SK-MEL-5 (cell line): ENCODE results near the gene BSG. TPM values are rescaled to one million over a fixed set of nuclear protein-coding genes. Genes with fewer than 3 reads are reported as not detected.

Source experiments
- DNase-seq: peaks from one replicate; pipeline ENCODE4 v3.0.0-alpha.2; 2016; ENCODE audit warnings: low read depth, low spot score
- in situ Hi-C: cut with HindIII; loops from 2 replicates; pipeline ENCODE4 v1.10.0; 2016; ENCODE audit warnings: low sequenced_read_pairs, high pct_unique_total_duplicates, low pct_unique_long_range_greater_than_20kb
- total RNA-seq: library from RNA; depleted of rRNA; stranded (reverse); fragments of >200 nt; shearing (Covaris generic); gene quantifications from 2 replicates; pipeline ENCODE4 v1.2.3, GENCODE V29; 2014

Gene BSG
- total RNA-seq, 1 experiment from 2014 or later = 399 TPM

DNA sequence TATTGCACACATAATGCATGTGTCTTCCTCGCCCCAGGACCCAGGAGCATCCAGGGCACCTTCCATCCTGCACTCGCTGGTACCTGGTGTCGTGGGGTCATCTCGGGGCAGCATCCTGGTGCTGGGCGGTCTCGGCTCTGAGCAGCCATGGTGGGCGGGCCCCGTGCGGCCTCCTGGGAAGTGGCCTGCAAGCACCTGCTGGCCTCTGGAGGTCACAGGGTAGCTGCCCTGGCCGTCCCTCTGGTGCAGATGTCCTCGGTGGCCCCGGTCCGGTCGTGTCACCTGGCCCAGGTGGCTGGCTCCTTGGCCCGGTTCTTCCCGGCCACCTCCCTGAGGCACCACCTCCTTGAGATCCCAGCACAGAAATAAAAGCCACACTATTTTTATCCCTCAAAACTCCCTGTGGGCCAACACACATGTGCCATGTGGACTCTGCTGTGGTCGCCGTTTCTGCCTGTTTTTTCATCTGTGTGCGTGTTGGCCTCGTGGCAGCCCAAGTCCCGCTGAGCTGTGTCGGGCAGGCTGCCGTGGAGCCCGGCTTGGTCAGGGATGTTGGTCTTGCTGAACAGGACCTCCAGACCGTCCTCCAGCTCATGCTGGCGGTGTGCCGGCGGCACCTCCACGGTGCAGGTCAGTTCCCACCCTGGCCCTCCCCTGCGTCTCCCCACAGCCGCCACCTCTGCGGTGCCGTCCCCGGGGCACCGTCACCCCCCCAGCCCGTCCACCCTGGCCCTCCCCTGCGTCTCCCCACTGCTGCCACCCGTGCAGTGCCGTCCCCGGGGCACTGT is 33.6 kb upstream of the BSG start:
- DNase-seq = no peak
- in situ Hi-C loops = no loop called here

DNA sequence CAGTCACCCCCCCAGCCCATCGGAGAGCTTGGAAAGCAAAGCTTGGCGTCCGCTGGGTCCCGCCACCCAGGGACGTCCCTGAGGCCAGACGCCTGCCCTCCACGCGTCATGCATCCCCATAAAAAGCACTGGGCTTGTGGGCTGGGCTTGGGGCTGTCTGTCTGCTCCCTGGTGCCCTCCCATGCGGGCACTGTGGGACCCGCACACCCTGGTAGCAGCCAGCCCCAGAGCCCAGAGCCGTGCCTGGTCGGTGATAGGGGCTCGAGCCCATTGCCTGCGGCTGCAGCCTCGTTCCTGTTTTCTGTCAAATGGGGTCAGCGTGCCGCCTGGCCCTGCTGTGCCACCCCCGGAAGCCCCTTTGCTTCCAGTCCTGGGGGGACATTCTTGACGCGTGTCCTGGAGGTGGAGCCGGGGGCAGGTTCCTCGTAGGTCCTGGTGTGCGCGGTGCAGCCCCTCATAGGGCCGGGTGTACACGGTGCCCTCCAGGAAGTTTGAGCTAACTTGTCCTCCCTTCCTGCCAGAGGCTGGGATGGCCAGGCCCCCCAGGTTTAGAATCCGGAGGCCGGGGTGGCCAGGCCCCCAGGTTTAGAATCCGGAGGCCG is 32.9 kb upstream of the BSG start:
- in situ Hi-C loops = no loop called here
- DNase-seq = no peak

DNA sequence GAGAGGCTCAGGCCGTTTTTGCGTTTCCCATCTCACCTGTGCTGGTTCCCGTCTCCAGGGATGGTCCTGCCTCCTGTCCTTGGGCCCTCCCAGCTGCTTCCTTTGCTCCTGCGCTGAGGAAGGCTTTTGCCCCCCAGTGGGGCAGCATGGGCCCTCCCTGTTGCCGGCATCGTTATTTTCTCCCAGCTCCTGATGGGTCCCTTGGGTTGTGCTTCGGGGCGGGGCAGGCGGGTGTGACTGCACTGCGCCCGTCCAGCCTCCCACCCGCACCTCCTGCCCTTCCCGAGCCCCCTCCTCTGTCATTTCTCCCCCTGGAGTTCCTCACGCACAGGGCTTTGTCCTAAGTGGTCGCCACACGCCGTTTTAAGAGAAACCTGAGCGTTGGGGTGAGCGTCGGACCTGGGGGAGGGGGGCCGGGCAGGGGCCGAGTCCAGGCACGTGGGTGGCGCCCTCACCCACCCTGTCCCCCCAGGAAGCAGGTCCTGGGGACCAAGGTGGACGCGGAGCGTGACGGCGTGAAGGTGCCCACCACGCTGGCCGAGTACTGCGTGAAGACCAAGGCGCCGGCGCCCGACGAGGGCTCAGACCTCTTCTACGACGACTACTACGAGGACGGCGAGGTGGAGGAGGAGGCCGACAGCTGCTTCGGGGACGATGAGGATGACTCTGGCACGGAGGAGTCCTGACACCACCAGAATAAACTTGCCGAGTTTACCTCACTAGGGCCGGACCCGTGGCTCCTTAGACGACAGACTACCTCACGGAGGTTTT is 31.3 kb upstream of the BSG start:
- in situ Hi-C loops = no loop called here
- no peak for DNase-seq

DNA sequence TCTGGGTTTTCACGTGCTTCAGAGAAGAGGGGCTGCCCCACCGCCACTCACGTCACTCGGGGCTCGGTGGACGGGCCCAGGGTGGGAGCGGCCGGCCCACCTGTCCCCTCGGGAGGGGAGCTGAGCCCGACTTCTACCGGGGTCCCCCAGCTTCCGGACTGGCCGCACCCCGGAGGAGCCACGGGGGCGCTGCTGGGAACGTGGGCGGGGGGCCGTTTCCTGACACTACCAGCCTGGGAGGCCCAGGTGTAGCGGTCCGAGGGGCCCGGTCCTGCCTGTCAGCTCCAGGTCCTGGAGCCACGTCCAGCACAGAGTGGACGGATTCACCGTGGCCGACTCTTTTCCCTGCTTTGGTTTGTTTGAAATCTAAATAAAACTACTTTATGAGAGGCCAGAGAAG is 30.7 kb upstream of the BSG start:
- in situ Hi-C loops = no loop called here
- DNase-seq = no peak

DNA sequence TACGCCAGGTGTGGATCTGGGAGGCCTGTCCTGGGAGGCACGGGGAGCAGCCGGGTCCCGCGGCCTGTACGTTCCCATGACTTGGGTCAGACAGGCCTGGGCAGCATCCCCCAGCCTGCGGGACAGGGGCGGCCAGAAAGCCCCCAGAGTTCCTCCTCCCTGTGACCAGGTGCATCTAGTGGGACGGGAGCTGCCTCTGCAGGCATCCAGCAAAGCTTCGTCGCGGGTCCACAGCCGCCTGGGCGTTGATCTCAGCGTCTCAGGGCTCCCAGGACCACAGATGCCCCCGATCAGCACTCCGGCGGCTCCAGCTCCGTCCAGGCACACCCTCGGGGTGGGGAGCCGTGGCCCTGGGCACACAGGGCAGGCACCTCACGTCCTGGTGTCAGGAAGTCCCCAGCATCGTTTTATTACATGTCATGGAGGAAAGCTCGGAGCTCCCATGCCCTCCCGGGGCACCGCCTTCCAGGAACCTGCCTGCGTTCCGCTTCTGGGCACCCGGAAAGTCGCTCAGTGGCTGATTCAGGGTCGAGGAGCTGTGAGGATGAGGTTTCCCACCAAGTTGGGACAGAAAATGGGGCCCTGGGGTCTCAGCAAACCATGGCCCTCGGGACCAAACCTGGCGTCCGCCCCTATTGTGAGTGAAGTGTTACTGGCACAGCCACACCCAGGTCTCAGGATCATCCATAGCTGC is 30.1 kb upstream of the BSG start:
- in situ Hi-C loops = no loop called here
- no peak for DNase-seq

DNA sequence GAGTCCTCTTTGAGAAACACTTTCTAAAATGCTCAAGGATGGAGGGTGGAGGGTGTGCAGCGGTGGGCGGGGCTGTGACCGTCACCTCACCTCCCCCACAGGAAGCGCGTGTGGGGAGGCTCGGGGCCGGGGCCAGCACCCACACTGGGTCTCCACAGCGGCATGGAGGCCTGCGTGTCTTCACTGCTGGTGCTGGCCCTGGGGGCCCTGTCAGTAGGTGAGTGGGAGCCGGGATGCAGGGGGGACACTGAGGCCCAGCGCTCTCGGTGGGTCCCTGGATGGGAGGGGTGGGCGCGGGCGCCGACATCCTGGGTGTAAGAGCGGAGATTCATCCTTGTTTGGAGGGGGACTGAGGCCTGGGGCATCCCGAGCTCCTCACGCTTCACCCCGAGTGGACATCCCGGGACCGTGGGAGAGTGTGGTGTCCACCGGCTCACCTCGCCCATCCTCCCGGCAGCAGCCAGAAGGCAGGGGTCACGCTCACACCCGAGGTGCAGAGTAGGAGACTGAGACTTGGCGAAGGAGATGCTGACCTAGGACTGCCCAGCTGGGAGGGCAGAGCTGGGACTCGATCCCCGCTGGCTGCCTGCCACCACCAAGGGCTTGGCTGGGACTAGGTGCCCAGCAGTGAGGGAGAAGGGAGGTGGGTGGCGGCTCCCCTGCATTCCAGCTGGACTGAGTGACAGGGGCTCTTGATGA is 28.3 kb upstream of the BSG start, which contains the start of gene GZMM:
TSS of gene GZMM (plus strand) at position 144 of the 699 bp plus-strand sequence. CDS start at position 163, 19 bp downstream.
- no peak for DNase-seq
- in situ Hi-C loops = no loop called here

DNA sequence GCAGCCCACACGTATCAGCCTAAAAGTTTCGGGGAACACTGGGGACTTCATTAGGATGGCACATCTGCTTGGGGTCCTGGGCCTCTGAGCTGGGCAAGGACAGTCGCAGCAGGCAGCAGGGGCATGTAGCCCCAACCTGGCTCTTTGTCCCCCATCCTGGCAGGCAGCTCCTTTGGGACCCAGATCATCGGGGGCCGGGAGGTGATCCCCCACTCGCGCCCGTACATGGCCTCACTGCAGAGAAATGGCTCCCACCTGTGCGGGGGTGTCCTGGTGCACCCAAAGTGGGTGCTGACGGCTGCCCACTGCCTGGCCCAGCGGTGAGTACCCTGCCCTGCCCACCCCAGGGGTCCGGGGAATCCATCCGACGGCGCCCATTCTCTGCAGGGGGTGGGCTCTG is 25.3 kb upstream of the BSG start:
- in situ Hi-C loops = no loop called here
- DNase-seq = no peak

DNA sequence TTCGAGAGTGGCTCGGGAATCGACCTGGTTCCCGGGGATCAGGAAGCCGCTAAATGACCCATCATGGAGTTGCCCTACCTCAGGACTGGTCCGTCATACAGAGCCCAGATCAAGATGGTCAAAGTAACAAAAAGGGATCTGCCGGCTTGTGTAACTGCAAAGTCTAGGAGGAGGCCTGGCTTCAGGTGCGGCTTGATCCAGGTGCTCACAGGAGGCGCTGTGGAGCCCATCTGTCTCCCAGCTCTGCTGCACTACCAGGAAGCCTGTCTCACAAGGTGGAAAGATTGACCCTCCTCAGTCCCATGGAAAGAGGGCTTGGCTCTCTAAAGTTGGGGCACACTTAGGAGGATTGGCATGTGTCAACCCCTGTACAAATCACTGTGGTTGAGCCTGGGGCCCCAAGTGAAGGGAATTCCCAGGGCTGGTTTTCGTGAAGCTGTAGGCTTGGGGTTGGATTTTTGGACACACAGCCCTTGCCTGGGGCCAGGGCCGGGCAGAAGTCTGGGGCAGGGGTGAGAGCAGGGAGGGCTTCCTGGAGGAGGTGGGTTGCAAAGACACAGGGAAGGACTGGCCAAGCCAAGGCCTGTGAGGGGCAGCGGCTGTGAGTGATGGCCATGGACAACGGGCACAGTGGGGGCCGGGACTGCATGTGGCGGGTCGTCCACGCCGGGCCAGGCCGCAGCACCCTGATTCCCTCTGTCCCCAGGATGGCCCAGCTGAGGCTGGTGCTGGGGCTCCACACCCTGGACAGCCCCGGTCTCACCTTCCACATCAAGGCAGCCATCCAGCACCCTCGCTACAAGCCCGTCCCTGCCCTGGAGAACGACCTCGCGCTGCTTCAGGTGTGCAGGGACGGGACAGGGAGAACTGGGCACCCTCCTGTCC is 24.3 kb upstream of the BSG start:
- in situ Hi-C loops = no loop called here
- no peak for DNase-seq

DNA sequence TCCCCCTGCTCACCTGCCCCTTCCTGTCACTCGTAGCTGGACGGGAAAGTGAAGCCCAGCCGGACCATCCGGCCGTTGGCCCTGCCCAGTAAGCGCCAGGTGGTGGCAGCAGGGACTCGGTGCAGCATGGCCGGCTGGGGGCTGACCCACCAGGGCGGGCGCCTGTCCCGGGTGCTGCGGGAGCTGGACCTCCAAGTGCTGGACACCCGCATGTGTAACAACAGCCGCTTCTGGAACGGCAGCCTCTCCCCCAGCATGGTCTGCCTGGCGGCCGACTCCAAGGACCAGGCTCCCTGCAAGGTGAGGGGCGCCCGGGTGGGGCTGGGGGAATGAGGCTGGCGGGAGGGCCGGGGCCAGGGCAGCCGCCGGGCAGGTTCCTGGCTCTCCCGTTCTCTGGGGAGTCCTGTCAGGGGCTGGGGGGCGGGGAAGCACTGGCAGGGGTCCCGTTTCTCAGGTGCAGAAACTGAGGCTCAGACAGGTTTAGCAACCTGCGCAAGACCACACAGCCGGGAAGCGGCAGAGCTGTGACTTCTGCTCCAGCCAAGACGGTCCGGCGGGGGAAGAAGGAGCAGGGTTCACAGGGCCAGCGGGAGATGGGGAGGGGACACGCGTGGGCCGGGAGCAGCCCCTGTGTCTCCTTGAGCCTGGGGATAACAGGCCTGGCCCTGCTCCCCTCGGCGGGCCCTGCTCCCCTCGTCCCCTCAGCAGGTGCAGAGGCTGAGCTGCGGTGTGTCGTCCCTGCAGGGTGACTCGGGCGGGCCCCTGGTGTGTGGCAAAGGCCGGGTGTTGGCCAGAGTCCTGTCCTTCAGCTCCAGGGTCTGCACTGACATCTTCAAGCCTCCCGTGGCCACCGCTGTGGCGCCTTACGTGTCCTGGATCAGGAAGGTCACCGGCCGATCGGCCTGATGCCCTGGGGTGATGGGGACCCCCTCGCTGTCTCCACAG is 23.2 kb upstream of the BSG start:
- no peak for DNase-seq
- in situ Hi-C loops = no loop called here

DNA sequence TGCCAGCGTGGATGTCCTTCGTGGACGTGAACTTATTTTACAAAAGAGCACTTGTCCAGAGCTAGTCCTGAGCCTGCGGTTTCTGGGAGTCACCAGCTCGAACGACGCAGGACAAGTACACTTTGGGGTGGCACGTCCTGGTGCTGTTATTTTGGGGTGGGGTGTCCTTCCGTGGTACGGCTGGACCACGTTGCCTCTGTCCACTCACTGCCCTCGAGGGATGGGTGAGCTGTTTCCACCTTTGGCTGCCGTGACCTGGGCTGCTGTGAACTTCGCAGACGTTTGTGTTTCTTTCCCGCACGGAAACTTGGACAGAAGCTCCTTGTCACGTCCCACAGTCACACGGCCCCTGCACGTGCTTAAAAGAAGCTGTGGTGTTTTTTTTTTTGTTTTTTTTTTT is 17.6 kb upstream of the BSG start:
- in situ Hi-C loops = no loop called here

DNA sequence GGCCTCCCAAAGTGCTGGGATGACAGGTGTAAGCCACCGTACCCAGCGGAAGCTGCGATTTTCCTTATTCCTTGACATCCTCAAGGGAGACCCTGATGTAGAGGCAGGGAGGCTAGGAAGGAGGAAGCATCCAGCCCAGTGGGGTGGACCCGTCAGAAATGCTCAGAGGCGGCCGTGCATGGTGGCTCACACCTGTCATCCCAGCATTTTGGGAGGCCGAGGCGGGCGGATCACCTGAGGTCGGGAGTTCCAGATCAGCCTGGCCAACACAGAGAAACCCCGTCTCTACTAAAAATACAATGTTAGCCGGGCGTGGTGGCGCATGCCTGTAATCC is 17.0 kb upstream of the BSG start:
- no peak for DNase-seq
- in situ Hi-C loops = no loop called here

More for the DNA sequence above, 17.6 kb upstream of the BSG start:
- no peak for DNase-seq

DNA sequence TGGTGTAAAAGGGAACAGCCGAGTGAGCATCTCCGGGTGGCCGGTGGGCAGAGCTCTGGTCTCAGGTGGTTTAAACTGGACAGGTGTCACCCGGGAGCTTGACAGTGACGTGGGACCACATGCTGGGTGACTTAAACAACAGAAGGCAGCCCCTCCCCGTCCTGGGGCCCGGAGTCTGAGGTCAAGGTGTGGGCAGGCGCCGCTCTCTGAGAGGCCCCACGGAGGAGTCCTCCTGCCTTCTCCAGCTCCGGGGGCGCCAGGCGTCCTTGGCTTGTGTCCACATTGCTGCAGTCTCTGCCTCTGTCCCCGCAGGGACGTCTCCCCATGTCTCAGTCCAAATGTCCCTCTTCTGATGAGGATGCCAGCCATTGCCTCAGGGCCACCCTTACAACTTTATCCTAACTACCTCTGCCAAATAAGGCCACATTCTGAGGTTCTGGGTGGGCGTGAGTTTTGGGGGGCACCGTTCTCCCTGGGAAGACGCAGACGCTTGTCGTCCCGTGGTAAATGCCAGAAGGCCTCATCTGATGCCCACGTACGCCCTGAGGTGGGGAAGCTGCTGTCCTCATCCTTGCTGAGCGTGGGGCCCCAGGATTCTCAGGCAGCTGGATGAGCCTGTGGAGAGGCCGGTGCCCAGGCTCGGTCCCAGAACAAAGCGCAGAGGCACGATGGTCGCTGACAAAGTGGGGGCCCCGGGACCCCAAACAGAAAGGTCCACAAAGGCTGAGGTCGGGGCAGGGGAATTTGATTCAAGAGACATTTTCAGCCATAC is 15.6 kb upstream of the BSG start:
- in situ Hi-C loops = no loop called here
- DNase-seq = no peak

DNA sequence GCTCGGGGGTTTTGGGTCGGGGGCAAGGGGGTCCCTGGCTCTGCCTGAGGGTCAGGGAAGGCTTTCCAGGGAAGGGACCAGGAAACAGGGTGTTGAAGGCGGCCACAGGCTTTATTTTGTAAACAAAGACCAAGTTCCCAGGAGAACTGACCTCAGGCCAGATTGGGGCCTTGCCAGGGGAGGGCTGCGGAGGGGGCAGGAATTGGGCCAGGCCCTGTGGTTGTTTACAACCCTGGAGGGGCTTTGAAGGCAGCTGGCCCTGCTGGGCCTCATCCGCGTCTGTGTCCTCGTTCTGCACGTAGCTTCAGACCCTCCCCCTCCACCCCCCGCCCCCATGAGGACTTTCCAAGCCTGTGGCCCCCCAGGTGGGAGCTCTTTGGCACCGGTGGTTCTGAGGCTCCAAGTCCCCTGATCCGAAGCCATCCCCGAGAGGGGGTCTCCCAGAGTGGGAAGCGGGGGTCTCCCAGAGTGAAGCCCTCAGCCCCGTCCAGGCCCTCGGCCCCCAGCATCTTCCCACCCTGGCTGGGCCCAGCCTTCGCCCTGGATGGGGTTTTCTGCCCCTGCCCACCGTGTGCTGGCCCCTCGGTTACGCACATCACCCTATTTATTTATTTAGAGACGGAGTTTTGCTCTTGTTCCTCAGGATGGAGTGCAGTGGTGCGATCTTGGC is 13.5 kb upstream of the BSG start:
- in situ Hi-C loops = no loop called here
- DNase-seq = no peak

DNA sequence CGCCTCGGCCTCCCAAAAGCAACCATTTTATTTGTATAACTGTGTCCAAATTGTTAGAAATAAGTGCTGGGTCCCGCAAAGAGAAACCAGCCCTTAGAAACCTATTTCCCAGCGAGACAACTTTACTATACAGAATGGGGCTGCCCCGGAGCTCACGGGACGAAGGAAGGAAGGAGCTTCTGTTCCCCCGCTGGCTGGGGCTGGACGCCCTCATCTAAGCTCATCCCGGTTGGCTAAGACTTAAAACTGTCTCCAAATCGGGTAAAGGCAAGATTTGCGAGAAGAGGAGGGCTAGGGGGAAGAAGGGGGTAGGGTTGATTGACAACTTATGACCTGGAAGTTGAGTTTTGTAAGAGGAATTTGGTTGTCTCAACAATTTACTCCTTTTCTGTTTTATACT is 12.3 kb upstream of the BSG start:
- in situ Hi-C loops = no loop called here
- DNase-seq = no peak

DNA sequence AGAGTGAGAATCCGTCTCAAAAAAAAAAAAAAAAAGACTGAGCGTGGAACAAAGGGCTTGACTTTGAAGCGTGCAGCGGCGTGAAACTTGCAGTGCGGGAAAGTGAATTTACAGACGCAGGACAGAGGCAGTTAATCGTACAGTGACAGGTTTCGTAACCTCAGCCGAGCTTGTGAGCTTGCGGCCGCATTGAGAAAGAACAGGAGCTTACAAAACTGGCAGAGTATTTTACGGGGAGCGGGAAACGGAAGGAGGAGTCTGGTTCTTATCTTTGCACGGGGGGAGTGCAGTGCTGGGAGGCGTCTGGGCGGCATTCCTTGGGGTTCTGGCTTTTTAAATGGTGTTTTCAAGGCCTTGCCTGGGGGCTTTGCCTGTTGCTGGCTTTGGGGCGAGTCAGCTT is 6.0 kb upstream of the BSG start:
- no peak for DNase-seq
- in situ Hi-C loops = no loop called here
